Lower leg skin (tissue), 3 donors: ENCODE measurements around the gene SMG6.

Experiments
- POLR2A ChIP-seq, 2 donors: fragments of 450-650 bp; IDR thresholded peaks; one replicate each; pipeline ENCODE4 v1.6.1; 2016 to 2017; ENCODE audit warnings: antibody characterized with exemption in 2 of 2, mild to moderate bottlenecking in 1 of 2, moderate library complexity in 1 of 2
- TF ChIP-seq, protein P1 (sequence below), 3 donors: fragments of 450-650 bp; IDR thresholded peaks; one replicate each; pipeline ENCODE4 v1.5.1; 2016; ENCODE audit warnings: antibody characterized with exemption in 3 of 3, mild to moderate bottlenecking in 3 of 3, moderate library complexity in 2 of 3

- TF ChIP-seq, protein P1, sequence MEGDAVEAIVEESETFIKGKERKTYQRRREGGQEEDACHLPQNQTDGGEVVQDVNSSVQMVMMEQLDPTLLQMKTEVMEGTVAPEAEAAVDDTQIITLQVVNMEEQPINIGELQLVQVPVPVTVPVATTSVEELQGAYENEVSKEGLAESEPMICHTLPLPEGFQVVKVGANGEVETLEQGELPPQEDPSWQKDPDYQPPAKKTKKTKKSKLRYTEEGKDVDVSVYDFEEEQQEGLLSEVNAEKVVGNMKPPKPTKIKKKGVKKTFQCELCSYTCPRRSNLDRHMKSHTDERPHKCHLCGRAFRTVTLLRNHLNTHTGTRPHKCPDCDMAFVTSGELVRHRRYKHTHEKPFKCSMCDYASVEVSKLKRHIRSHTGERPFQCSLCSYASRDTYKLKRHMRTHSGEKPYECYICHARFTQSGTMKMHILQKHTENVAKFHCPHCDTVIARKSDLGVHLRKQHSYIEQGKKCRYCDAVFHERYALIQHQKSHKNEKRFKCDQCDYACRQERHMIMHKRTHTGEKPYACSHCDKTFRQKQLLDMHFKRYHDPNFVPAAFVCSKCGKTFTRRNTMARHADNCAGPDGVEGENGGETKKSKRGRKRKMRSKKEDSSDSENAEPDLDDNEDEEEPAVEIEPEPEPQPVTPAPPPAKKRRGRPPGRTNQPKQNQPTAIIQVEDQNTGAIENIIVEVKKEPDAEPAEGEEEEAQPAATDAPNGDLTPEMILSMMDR (IDR thresholded peaks at IDR 0.05) = no peak
- TF ChIP-seq POLR2A (IDR thresholded peaks at IDR 0.05) = no peak
These were observed 41.4 kb downstream of the SMG6 start for GRCh38 chr17:2262135-2262587.
